T-helper 2 cell treated with Interferon-gamma antibody and Interleukin-4, amounts not matched to agents 100 ng/mL and 5 ng/mL, for 36 hours (primary cell): ENCODE data around the gene COX5B. TPM values are rescaled to one million over a fixed set of nuclear protein-coding genes. Genes with fewer than 3 reads are reported as not detected.

ENCODE experiments used
- intact Hi-C: fragments of 100-400 bp; cut with micrococcal nuclease; formaldehyde crosslinking; loops from one replicate; pipeline ENCODE4 v1.15.1; 2023
- total RNA-seq: library from RNA; stranded (reverse); gene quantifications from 2 replicates; pipeline ENCODE4 v1.2.3, GENCODE V29; 2022

The COX5B gene
- total RNA-seq, 1 donor from 2014 or later = 216 TPM

GRCh38 chr2:97653874-97654273, 8.0 kb downstream of the COX5B start:
- intact Hi-C loops = no loop called here

- intact Hi-C loops = no loop called here
Measured at GRCh38 chr2:97654309-97654708, 8.4 kb downstream of the COX5B start.

GRCh38 chr2:97654791-97655190, 8.9 kb downstream of the COX5B start:
- intact Hi-C loops = no loop called here

- intact Hi-C loops = no loop called here
Measured at GRCh38 chr2:97656129-97656755, 10.4 kb downstream of the COX5B start.

GRCh38 chr2:97656905-97657587, 11.2 kb downstream of the COX5B start:
- intact Hi-C loops = no loop called here

- intact Hi-C loops = no loop called here
Measured at GRCh38 chr2:97657986-97658690, 12.3 kb downstream of the COX5B start.

- intact Hi-C loops = no loop called here
Measured at GRCh38 chr2:97658691-97659157, 12.9 kb downstream of the COX5B start.

- intact Hi-C loops = no loop called here
Measured at GRCh38 chr2:97659256-97660043, 13.6 kb downstream of the COX5B start.

GRCh38 chr2:97660044-97660774, 14.3 kb downstream of the COX5B start:
- intact Hi-C loops = no loop called here

- intact Hi-C loops = no loop called here
Measured at GRCh38 chr2:97660775-97661389, 15.0 kb downstream of the COX5B start.

- intact Hi-C loops = no loop called here
Measured at GRCh38 chr2:97661927-97662326, 16.1 kb downstream of the COX5B start.

- intact Hi-C loops = no loop called here
Measured at GRCh38 chr2:97662386-97662894, 16.6 kb downstream of the COX5B start.

- intact Hi-C loops = no loop called here
Measured at GRCh38 chr2:97662895-97663625, 17.2 kb downstream of the COX5B start.

GRCh38 chr2:97663626-97663961, 17.7 kb downstream of the COX5B start:
- intact Hi-C loops = no loop called here

- intact Hi-C loops = loop anchor here (1.0 to 2.0 kb wide), 3 partner anchors 19 to 73 kb away; no protein-coding TSS in a partner anchor
Measured at GRCh38 chr2:97663962-97664635, 18.2 kb downstream of the COX5B start, which contains the start of gene ACTR1B. Gene ACTR1B (minus strand): TSS chr2:97664044. CDS start chr2:97663890, 154 bp downstream.

GRCh38 chr2:97664636-97664970, 18.7 kb downstream of the COX5B start:
- intact Hi-C loops = loop anchor here (1.0 to 2.0 kb wide), 3 partner anchors 19 to 74 kb away; no protein-coding TSS in a partner anchor

GRCh38 chr2:97669448-97669847, 23.6 kb downstream of the COX5B start, which contains the start of gene C2orf92:
Gene C2orf92 (plus strand): TSS chr2:97669713. CDS start chr2:97669789, 76 bp downstream.
- intact Hi-C loops = no loop called here

- intact Hi-C loops = no loop called here
Measured at GRCh38 chr2:97670471-97670870, 24.6 kb downstream of the COX5B start.

GRCh38 chr2:97671526-97671925, 25.7 kb downstream of the COX5B start:
- intact Hi-C loops = no loop called here
